Prostate gland (tissue), 2 donors: ENCODE data around the gene CD2AP.

Experiments
- CTCF ChIP-seq, 4 experiments: fragments of 200-600 bp in 2 of 4; fragments of 450-650 bp in 2 of 4; sonication (generic) in 2 of 4; IDR thresholded peaks; 1 replicate in 3 of 4; 2 replicates in 1 of 4; pipeline ENCODE4 v1.5.1; 2016 to 2019; ENCODE audit warnings: antibody characterized with exemption in 4 of 4, mild to moderate bottlenecking in 2 of 4, moderate library complexity in 2 of 4
- POLR2A ChIP-seq: fragments of 450-650 bp; IDR thresholded peaks from one replicate; pipeline ENCODE4 v1.6.1; 2016; ENCODE audit warnings: antibody characterized with exemption, mild to moderate bottlenecking
- POLR2AphosphoS5 ChIP-seq: sonication (generic); formaldehyde crosslinking; IDR thresholded peaks from one replicate; pipeline ENCODE4 v1.6.1; 2017; ENCODE audit warnings: antibody characterized with exemption

- no peak for TF ChIP-seq CTCF (IDR thresholded peaks at IDR 0.05)
- no peak for TF ChIP-seq POLR2AphosphoS5
- TF ChIP-seq POLR2A, result no peak
Observed at GRCh38 chr6:47456536-47456975, 21.0 kb upstream of the CD2AP start.
